IMR-90 (cell line): ENCODE measurements around the gene CCDC87. TPM values are rescaled to one million over a fixed set of nuclear protein-coding genes. Genes with fewer than 3 reads are reported as not detected.
A peak's percentile ranks its signal among the peaks of the same experiment; 100 is the strongest.

Experiments
- ATAC-seq: fragments of 200-7000 bp; cut with Tn5 transposase; 2 replicates; pipeline ENCODE4 v1.9.1; 2020; ENCODE audit warnings: low read depth, mild to moderate bottlenecking, moderate library complexity
- BruUV-seq: library from RNA; stranded (reverse); fragments of 400-500 nt; replicated peaks from 2 replicates; lab custom pipeline; 2021; lab: Mats Ljungman, UMichigan
- CTCF ChIA-PET: fragments of 300-600 bp; formaldehyde crosslinking; extraction: SDS; loops from one replicate; lab custom pipeline; 2021; ENCODE audit warnings: antibody characterized with exemption; lab: Yijun Ruan, JAX
- POLR2A ChIA-PET: fragments of 300-600 bp; sonication (Branson Sonifier 250); formaldehyde crosslinking; loops from one replicate; lab custom pipeline; 2022; ENCODE audit warnings: antibody characterized with exemption; ENCODE audit not compliant: unreplicated experiment; lab: Charles Lee
- DNase-seq: peaks from one replicate; pipeline ENCODE4 v3.0.0; 2013
- H2AFZ ChIP-seq: replicated peaks from 2 replicates; pipeline ENCODE3; 2013; ENCODE audit warnings: low read length, mild to moderate bottlenecking; ENCODE audit not compliant: poor library complexity
- H2AK5ac ChIP-seq: 2 replicates; pipeline ENCODE4 v1.6.1; 2013; ENCODE audit warnings: low read depth, low read length, inconsistent platforms
- H2AK9ac ChIP-seq: replicated peaks from 2 replicates; pipeline ENCODE3; 2013; ENCODE audit warnings: mild to moderate bottlenecking, low read depth, low read length, moderate library complexity; ENCODE audit not compliant: poor library complexity
- H2BK120ac ChIP-seq: 2 replicates; pipeline ENCODE4 v1.6.1; 2013; ENCODE audit warnings: low read depth, low read length, inconsistent platforms
- H2BK15ac ChIP-seq: 3 replicates; pipeline ENCODE4 v1.6.1; 2013; ENCODE audit warnings: low read depth, low read length, inconsistent platforms
- H2BK20ac ChIP-seq: 2 replicates; pipeline ENCODE4 v1.6.1; 2013; ENCODE audit warnings: low read depth, mild to moderate bottlenecking, inconsistent platforms, low read length, moderate library complexity
- H2BK5ac ChIP-seq: 2 replicates; pipeline ENCODE4 v1.6.1; 2013; ENCODE audit warnings: mild to moderate bottlenecking, low read depth, low read length, inconsistent platforms; ENCODE audit not compliant: poor library complexity, severe bottlenecking
- H3K14ac ChIP-seq: replicated peaks from 2 replicates; pipeline ENCODE4 v1.6.1; 2013; ENCODE audit warnings: low read depth, low read length, inconsistent platforms
- H3K18ac ChIP-seq: 2 replicates; pipeline ENCODE4 v1.6.1; 2013; ENCODE audit warnings: low read depth, low read length, control low read depth
- H3K23ac ChIP-seq: 2 replicates; pipeline ENCODE4 v1.6.1; 2013; ENCODE audit warnings: low read depth, low read length, inconsistent platforms
- H3K27ac ChIP-seq: 2 replicates; pipeline ENCODE4 v1.5.1; 2013; ENCODE audit warnings: mild to moderate bottlenecking, control low read depth, low read length; ENCODE audit not compliant: insufficient read depth
- H3K27me3 ChIP-seq: 2 replicates; pipeline ENCODE4 v1.6.1; 2013; ENCODE audit warnings: low read length; ENCODE audit not compliant: control insufficient read depth, insufficient read depth
- H3K36me3 ChIP-seq: 2 replicates; pipeline ENCODE4 v1.6.1; 2013; ENCODE audit warnings: low read length, mixed read lengths; ENCODE audit not compliant: control insufficient read depth, insufficient read depth
- H3K4ac ChIP-seq: 2 replicates; pipeline ENCODE4 v1.6.1; 2013; ENCODE audit warnings: low read depth, low read length, inconsistent platforms
- H3K4me1 ChIP-seq: 2 replicates; pipeline ENCODE4 v1.6.1; 2013; ENCODE audit warnings: low read length, mixed read lengths; ENCODE audit not compliant: control insufficient read depth, insufficient read depth
- H3K4me2 ChIP-seq: 2 replicates; pipeline ENCODE4 v1.6.1; 2013; ENCODE audit warnings: low read depth, mild to moderate bottlenecking, control low read depth, low read length, moderate library complexity
- H3K4me3 ChIP-seq: 2 replicates; pipeline ENCODE4 v1.5.1; 2013; ENCODE audit warnings: low read depth, mild to moderate bottlenecking, control low read depth, low read length, moderate library complexity; ENCODE audit not compliant: insufficient read depth
- H3K56ac ChIP-seq: 2 replicates; pipeline ENCODE4 v1.6.1; 2013; ENCODE audit warnings: low read length, inconsistent platforms; ENCODE audit not compliant: insufficient read depth; ENCODE audit errors: extremely low read depth
- H3K79me1 ChIP-seq, 2 experiments: 2 replicates each; pipeline ENCODE4 v1.6.1; 2013; ENCODE audit warnings: low read length in 2 of 2, inconsistent platforms in 1 of 2, low read depth in 1 of 2
- H3K9ac ChIP-seq: 2 replicates; pipeline ENCODE4 v1.6.1; 2013; ENCODE audit warnings: low read depth, low read length, control low read depth
- H3K9me1 ChIP-seq: 2 replicates; pipeline ENCODE4 v1.6.1; 2013; ENCODE audit warnings: low read length, inconsistent platforms; ENCODE audit not compliant: insufficient read depth
- H3K9me3 ChIP-seq: 2 replicates; pipeline ENCODE4 v1.6.1; 2013; ENCODE audit warnings: low read length; ENCODE audit not compliant: control insufficient read depth, insufficient read depth
- H4K20me1 ChIP-seq: 2 replicates; pipeline ENCODE4 v1.6.1; 2013; ENCODE audit warnings: low read length, inconsistent platforms; ENCODE audit not compliant: insufficient read depth
- H4K5ac ChIP-seq: 2 replicates; pipeline ENCODE4 v1.6.1; 2013; ENCODE audit warnings: mild to moderate bottlenecking, low read depth, low read length, control low read depth
- H4K8ac ChIP-seq, 2 experiments: 2 replicates each; pipeline ENCODE4 v1.6.1; 2013; ENCODE audit warnings: low read depth in 2 of 2, low read length in 2 of 2, control low read depth in 1 of 2, inconsistent platforms in 1 of 2
- H4K91ac ChIP-seq: 2 replicates; pipeline ENCODE4 v1.6.1; 2013; ENCODE audit warnings: low read depth, low read length, inconsistent platforms; ENCODE audit not compliant: insufficient read depth
- BHLHE40 ChIP-seq: fragments of 150-350 bp; IDR thresholded peaks from 2 replicates; pipeline ENCODE4 v1.6.1; 2016; ENCODE audit warnings: mild to moderate bottlenecking, low read depth, low read length
- CHD1 ChIP-seq: IDR thresholded peaks from 2 replicates; pipeline ENCODE4 v1.6.1; 2012; ENCODE audit warnings: low read depth, low read length, improper control_type of control experiment
- FOS ChIP-seq: fragments of 150-350 bp; IDR thresholded peaks from 2 replicates; pipeline ENCODE4 v1.6.1; 2016; ENCODE audit warnings: low read depth, low read length
- MAFK ChIP-seq: IDR thresholded peaks from 2 replicates; pipeline ENCODE4 v1.6.1; 2012; ENCODE audit warnings: low read depth, low read length, improper control_type of control experiment
- MAZ ChIP-seq: IDR thresholded peaks from 2 replicates; pipeline ENCODE4 v1.6.1; 2012; ENCODE audit warnings: low read depth, mild to moderate bottlenecking, low read length, improper control_type of control experiment, moderate library complexity, borderline replicate concordance
- MXI1 ChIP-seq: IDR thresholded peaks from 2 replicates; pipeline ENCODE4 v1.6.1; 2012; ENCODE audit warnings: low read depth, mild to moderate bottlenecking, low read length, moderate library complexity, borderline replicate concordance
- POLR2A ChIP-seq: IDR thresholded peaks from 2 replicates; pipeline ENCODE4 v1.6.1; 2012; ENCODE audit warnings: mild to moderate bottlenecking, low read depth, low read length
- RCOR1 ChIP-seq: IDR thresholded peaks from 2 replicates; pipeline ENCODE4 v1.6.1; 2012; ENCODE audit warnings: mild to moderate bottlenecking, low read length, improper control_type of control experiment; ENCODE audit not compliant: insufficient replicate concordance
- SMC3 ChIP-seq: fragments of 150-350 bp; IDR thresholded peaks from 2 replicates; pipeline ENCODE4 v1.6.1; 2016; ENCODE audit warnings: low read depth, mild to moderate bottlenecking, antibody characterized with exemption, low read length, moderate library complexity
- WGBS, 2 experiments: methylation state at CpG; one replicate each; pipeline versions ENCODE4 v1.1.5 to v1.1.7; 2013; ENCODE audit warnings: missing lambda C conversion rate in 2 of 2; ENCODE audit not compliant: insufficient read length in 1 of 2; ENCODE audit errors: extremely low coverage in 2 of 2; 5-methylcytosine and 5-hydroxymethylcytosine counted together
- dilution Hi-C: fragments of 300-500 bp; cut with HindIII; formaldehyde crosslinking; loops from one replicate; pipeline ENCODE4 v1.14.3; 2018; ENCODE audit warnings: low sequenced_read_pairs; ENCODE audit not compliant: unreplicated experiment
- in situ Hi-C: fragments of 300-500 bp; cut with MboI; formaldehyde crosslinking; loops from 3 replicates; pipeline ENCODE4 v1.14.3; 2019; ENCODE audit warnings: low sequenced_read_pairs, inconsistent platforms, mixed read lengths
- intact Hi-C: fragments of 100-400 bp; cut with micrococcal nuclease; formaldehyde crosslinking; loops from 2 replicates; pipeline ENCODE4 v1.10.0; 2022
- polyA plus RNA-seq, 3 experiments: library from polyadenylated mRNA; depleted of rRNA; stranded (reverse); fragments of >200 nt; gene quantifications; 2 replicates each; pipeline ENCODE4 v1.2.3, GENCODE V29; 2012; ENCODE audit warnings: low replicate concordance in 1 of 3
- total RNA-seq: library from RNA; depleted of rRNA; stranded (reverse); fragments of >200 nt; gene quantifications from 2 replicates; pipeline ENCODE4 v1.2.3, GENCODE V29; 2012
- TF ChIP-seq, protein P1 (sequence below): fragments of 150-350 bp; IDR thresholded peaks from 2 replicates; pipeline ENCODE4 v1.6.1; 2016; ENCODE audit warnings: low read depth, mild to moderate bottlenecking, low read length, moderate library complexity, borderline replicate concordance
- TF ChIP-seq, protein P2 (sequence below): fragments of 150-350 bp; IDR thresholded peaks from 2 replicates; pipeline ENCODE4 v1.6.1; 2017; ENCODE audit warnings: mild to moderate bottlenecking, antibody characterized with exemption, low read length, low read depth
- TF ChIP-seq, protein P3 (sequence below): conservative IDR thresholded peaks from 2 replicates; pipeline ENCODE4 v1.5.1; 2012; ENCODE audit warnings: mild to moderate bottlenecking, low read depth, low read length, improper control_type of control experiment

CCDC87 gene
- total and polyA plus RNA-seq, 2 of the 4 experiments (the other 2 are of a cell fraction), result 0.18 to 0.19 TPM

DNA sequence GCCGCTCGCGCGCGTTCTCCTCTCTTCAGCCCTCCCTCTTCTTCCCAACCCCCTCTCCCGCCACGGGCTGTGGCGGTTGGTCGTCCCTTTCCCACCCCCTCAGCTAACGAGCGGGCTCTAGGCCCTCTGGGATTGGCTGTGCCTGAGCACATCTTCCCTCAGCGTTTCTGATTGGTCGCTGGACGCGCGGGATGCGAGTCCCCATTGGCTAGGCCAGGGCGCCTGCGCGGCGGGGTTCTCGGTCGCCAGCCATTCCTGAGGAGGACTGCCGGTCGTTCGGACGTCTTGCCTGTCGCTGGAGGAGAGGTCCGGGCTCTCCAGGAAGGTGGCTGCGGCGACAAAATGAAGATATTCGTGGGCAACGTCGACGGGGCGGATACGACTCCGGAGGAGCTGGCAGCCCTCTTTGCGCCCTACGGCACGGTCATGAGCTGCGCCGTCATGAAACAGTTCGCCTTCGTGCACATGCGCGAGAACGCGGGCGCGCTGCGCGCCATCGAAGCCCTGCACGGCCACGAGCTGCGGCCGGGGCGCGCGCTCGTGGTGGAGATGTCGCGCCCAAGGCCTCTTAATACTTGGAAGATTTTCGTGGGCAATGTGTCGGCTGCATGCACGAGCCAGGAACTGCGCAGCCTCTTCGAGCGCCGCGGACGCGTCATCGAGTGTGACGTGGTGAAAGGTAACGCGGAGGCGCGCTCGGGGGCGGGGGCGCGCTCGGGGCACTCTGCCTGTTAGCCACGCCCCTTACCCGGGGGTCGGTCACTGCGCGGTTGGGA lies 23.7 kb upstream of the CCDC87 start, which contains the start of gene RBM14 (continued):
- TF ChIP-seq MXI1 (peak; percentile 62; the same call in 1 of the 2 replicates), MAFK (no peak), CHD1 (0 out of 2 replicates have a peak, but pooled peaks have one; percentile 67)

DNA sequence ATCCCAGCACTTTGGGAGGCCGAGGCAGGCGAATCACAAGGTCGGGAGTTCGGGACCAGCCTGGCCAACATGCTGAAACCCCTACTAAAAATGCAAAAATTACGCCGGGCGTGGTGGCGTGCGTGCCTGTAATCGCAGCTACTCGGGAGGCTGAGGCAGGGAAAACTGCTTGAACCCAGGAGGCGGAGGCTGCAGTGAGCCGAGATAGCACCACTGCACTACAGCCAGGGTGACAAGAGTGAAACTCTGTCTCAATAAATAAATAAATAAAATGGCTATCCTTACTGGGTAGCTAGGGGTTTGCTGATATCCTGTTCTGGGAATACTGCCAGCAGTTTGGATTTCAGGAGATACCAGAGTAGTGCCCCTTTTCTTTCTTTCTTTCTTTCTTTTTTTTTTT lies 21.2 kb upstream of the CCDC87 start:
- no peak overlapping the region for H2AK5ac ChIP-seq
- BruUV-seq, result no TSS peak
- H4K20me1 ChIP-seq, result peaks cover 27% of the 10 kb centered on the region
- H3K9ac ChIP-seq, result no peak overlapping the region
- no peak overlapping the region for H2BK15ac ChIP-seq
- no peak overlapping the region for H3K27ac ChIP-seq
- H3K14ac ChIP-seq, result no peak overlapping the region
- 83% methylated on average over 1 of the region's 13 CpGs; no CpG with 5 or more reads in 1 of the 2 experiments for WGBS, 2 experiments
- H3K36me3 ChIP-seq, result peaks cover 5% of the 10 kb centered on the region; the same call in 1 of the 2 replicates
- H3K18ac ChIP-seq, result no peak overlapping the region
- H2AK9ac ChIP-seq, result no peak overlapping the region
- no peak overlapping the region for H4K5ac ChIP-seq
- POLR2A ChIA-PET, result no interaction called here
- H2BK20ac ChIP-seq, result no peak overlapping the region
- peaks cover 2% of the 10 kb centered on the region; the same call in 1 of the 2 replicates for H3K4me1 ChIP-seq
- H3K4ac ChIP-seq, result no peak overlapping the region
- peaks cover 5 to 37% of the 10 kb centered on the region in 2 experiments; a peak in 3 of 4 replicates for H3K79me1 ChIP-seq
- in situ Hi-C loops (no loop called here), intact Hi-C loops (no loop called here), dilution Hi-C loops (no loop called here)
- no peak overlapping the region for H3K4me2 ChIP-seq
- H2AFZ ChIP-seq, result no peak overlapping the region
- no peaks in the 10 kb centered on the region for H3K9me1 ChIP-seq
- ATAC-seq (no peak), DNase-seq (no peak)
- no peak overlapping the region for H4K91ac ChIP-seq
- H3K4me3 ChIP-seq, result no peak overlapping the region
- CTCF ChIA-PET, result no interaction called here
- no peak overlapping the region for H3K56ac ChIP-seq
- H2BK120ac ChIP-seq, result no peak overlapping the region
- H4K8ac ChIP-seq, result no peak overlapping the region
- H3K9me3 ChIP-seq, result no peaks in the 10 kb centered on the region
- H2BK5ac ChIP-seq, result no peak overlapping the region
- H3K23ac ChIP-seq, result no peak overlapping the region
- H3K27me3 ChIP-seq, result no peaks in the 10 kb centered on the region
- TF ChIP-seq MAZ, result no peak
- no peak for TF ChIP-seq POLR2A
- TF ChIP-seq, protein P1, sequence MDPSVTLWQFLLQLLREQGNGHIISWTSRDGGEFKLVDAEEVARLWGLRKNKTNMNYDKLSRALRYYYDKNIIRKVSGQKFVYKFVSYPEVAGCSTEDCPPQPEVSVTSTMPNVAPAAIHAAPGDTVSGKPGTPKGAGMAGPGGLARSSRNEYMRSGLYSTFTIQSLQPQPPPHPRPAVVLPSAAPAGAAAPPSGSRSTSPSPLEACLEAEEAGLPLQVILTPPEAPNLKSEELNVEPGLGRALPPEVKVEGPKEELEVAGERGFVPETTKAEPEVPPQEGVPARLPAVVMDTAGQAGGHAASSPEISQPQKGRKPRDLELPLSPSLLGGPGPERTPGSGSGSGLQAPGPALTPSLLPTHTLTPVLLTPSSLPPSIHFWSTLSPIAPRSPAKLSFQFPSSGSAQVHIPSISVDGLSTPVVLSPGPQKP, result no peak
- no peak for TF ChIP-seq BHLHE40
- TF ChIP-seq, protein P2, sequence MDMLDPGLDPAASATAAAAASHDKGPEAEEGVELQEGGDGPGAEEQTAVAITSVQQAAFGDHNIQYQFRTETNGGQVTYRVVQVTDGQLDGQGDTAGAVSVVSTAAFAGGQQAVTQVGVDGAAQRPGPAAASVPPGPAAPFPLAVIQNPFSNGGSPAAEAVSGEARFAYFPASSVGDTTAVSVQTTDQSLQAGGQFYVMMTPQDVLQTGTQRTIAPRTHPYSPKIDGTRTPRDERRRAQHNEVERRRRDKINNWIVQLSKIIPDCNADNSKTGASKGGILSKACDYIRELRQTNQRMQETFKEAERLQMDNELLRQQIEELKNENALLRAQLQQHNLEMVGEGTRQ, result no peak
- no peak for TF ChIP-seq CHD1
- TF ChIP-seq FOS, result no peak
- TF ChIP-seq, protein P3, sequence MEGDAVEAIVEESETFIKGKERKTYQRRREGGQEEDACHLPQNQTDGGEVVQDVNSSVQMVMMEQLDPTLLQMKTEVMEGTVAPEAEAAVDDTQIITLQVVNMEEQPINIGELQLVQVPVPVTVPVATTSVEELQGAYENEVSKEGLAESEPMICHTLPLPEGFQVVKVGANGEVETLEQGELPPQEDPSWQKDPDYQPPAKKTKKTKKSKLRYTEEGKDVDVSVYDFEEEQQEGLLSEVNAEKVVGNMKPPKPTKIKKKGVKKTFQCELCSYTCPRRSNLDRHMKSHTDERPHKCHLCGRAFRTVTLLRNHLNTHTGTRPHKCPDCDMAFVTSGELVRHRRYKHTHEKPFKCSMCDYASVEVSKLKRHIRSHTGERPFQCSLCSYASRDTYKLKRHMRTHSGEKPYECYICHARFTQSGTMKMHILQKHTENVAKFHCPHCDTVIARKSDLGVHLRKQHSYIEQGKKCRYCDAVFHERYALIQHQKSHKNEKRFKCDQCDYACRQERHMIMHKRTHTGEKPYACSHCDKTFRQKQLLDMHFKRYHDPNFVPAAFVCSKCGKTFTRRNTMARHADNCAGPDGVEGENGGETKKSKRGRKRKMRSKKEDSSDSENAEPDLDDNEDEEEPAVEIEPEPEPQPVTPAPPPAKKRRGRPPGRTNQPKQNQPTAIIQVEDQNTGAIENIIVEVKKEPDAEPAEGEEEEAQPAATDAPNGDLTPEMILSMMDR, result no peak
- no peak for TF ChIP-seq SMC3
- TF ChIP-seq MAFK, result no peak
- TF ChIP-seq RCOR1, result no peak
